ENCODE measurements around the gene DCAF16.

The DCAF16 gene

DNA sequence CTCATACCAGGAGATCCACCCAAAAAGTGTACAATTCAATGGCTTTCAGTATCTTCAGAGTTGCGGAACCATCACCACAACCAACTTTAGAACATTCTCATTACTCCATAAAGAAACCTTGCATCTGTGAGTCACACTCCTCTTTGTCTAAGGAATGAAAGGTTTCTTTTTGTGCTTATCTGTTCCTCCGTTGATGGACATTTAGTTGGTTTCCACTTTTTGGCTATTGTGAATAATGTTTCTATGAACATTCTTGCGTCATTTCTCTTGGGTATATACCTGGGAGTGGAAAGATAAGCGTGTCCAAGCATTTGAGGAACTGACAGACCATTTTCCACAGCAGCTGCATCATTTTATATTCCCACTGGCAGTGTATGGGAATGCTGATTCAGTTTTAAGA, 39.7 kb downstream of the DCAF16 start:
- Histone ChIP-seq H3K4me3 (no peak overlapping the region), H3K27ac (no peak overlapping the region)
- DNase-seq (ENCODE audit: low spot score), result no peak
- TF ChIP-seq, protein P1, sequence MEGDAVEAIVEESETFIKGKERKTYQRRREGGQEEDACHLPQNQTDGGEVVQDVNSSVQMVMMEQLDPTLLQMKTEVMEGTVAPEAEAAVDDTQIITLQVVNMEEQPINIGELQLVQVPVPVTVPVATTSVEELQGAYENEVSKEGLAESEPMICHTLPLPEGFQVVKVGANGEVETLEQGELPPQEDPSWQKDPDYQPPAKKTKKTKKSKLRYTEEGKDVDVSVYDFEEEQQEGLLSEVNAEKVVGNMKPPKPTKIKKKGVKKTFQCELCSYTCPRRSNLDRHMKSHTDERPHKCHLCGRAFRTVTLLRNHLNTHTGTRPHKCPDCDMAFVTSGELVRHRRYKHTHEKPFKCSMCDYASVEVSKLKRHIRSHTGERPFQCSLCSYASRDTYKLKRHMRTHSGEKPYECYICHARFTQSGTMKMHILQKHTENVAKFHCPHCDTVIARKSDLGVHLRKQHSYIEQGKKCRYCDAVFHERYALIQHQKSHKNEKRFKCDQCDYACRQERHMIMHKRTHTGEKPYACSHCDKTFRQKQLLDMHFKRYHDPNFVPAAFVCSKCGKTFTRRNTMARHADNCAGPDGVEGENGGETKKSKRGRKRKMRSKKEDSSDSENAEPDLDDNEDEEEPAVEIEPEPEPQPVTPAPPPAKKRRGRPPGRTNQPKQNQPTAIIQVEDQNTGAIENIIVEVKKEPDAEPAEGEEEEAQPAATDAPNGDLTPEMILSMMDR (IDR thresholded peaks at IDR 0.05), result no peak

DNA sequence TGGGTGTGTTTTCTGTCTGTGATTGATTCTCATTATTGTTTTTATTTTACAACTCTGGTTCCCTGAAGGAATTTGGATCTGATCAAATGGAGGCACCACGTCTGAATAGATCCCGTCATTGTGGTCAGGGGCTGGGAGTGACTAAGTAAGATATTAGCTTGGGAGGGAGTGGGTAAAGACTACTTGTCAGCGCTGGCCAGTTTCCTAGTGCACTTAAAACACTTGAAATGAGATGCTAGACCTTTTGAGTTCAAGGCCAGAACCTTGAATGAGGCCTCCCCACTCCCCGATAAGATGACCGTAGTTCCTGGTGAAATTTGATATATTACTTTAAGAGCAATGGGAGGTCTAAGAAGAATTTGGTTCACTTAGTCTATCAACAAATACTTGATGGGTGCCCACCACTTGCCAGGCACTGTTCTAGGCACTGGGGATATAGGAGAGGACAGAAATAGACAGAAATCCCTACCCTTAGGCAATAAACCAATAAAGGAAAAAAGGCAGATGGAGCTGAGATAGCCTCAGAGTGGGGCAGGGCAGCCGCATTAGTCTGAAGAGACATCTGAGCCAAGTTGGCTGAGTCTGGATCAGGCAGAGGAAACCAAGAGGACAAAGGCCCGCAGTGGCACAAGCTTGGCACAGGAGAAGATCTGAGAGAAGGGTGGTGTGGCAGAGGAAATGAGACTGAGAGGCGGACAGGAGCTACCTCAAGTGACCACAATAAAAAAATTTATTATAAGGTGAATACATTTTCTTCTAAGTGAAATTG, 41.0 kb downstream of the DCAF16 start:
- DNase-seq (ENCODE audit: low spot score), result no peak
- H3K4me3 ChIP-seq, result no peak overlapping the region
- no peak overlapping the region for H3K27ac ChIP-seq
- TF ChIP-seq, protein P1 (IDR thresholded peaks at IDR 0.05), result no peak

DNA sequence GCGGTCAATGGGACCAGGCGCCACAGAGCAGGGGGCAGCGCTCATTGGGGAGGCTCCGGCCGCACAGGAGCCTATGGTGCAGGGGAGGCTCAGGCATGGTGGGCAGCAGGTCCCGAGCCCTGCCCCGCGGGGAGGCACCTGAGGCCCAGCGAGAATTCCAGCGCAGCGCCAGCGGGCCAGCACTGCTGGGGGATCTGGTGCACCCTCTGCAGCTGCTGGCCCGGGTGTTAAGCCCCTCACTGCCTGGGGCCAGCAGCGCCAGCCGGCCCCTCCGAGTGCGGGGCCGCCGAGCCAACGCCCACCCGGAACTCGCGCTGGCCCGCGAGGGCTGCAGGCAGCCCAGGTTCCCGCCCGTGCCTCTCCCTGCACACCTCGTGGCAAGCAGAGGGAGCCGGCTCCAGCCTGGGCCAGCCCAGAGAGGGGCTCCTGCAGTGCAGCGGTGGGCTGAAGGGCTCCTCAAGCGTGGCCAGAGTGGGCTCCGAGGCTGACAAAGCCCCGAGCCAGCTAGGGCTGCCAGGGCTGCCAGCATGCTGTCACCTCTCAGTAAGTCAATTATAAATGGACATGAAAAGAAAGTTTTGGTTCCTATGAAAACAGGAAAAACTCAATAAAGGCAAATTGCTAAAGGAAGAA, 43.6 kb downstream of the DCAF16 start:
- Histone ChIP-seq H3K4me3 (no peak overlapping the region), H3K27ac (no peak overlapping the region)
- no peak for DNase-seq (ENCODE audit: low spot score)
- TF ChIP-seq, protein P1 (IDR thresholded peaks at IDR 0.05), result no peak

DNA sequence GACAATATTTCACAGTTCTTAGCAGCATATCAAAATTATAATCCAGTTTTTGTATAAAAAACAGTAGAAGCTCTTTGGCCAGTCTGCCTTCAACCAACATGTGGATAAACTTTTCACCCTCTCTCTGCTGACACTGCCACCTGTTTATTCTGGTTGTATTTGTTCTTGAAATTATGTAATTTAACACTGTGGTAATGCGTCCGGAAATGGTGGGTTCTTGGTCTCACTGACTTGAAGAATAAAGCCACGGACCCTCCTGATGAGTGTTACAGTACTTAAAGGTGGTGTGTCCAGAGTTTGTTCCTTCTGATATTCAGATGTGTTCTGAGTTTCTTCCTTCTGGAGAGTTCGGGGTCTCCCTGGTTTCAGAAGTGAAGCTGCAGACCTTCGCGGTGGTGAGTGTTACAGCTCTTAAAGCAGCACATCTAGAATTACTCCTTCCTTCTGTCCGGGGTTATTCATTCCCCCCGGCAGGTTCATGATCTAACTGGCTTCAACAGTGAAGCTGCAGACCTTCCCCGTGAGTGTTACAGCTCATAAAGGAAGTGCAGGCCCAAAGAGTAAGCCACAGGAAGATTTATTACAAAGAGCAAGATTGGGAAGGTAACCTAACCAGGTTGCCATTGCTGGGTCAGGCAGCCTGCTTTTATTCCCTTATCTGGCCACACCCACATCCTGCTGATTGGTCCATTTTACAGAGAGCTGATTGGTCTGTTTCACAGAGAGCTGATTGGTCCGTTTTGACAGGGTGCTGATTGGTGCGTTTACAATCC, 44.9 kb downstream of the DCAF16 start:
- Histone ChIP-seq H3K27ac (no peak overlapping the region), H3K4me3 (no peak overlapping the region)
- no peak for DNase-seq (ENCODE audit: low spot score)
- TF ChIP-seq, protein P1 (IDR thresholded peaks at IDR 0.05), result no peak

DNA sequence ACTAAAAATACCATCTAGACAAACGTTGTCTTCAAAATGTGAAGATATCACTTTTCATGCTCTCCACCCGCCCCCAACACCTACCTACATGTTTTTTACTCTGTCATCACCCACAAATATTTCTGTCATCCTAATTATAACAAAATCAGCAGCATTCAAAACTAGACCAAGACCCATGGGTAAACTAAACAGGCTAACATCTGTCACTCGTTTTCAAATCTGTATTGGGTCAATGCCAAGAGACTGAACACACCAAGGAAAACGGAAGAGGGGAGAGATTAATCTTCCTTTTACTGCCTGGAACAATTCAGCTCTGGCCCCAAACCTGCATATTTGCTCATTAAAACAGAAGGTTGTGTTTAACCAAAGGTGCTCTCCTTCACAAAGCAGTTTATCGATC, 46.6 kb downstream of the DCAF16 start:
- no peak for DNase-seq (ENCODE audit: low spot score)
- Histone ChIP-seq H3K27ac (no peak overlapping the region), H3K4me3 (no peak overlapping the region)
- TF ChIP-seq, protein P1 (IDR thresholded peaks at IDR 0.05), result no peak

DNA sequence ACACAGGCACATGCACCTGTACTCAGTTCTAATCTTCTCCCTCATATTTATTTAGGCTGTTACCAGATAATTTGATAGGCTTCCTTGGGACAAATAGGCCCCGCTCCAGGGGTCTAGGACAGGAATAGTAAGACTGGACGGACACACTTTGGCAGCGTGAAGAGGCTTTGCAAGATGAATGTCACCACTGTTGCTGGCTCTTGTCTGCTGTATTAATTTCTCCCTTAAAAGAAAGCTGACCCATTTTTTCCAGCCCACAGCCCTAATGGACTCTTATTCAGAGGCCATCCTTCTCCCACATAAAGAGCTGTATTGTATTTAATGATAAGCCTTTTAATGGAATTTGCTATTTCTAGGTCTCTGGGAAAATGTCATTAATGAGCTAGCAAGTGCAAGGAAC, 47.1 kb downstream of the DCAF16 start:
- no peak overlapping the region for H3K4me3 ChIP-seq
- TF ChIP-seq, protein P1 (IDR thresholded peaks at IDR 0.05), result no peak
- no peak for DNase-seq (ENCODE audit: low spot score)
- H3K27ac ChIP-seq, result no peak overlapping the region
